RCC 7860 (cell line): ENCODE results near the gene CBR3.
"Not testable (repeated sequence)": the region's sequence is repeated elsewhere in the genome, so short reads cannot be mapped to it uniquely, and the experiment has no call there.

Experiments used
- DNase-seq: peaks from one replicate; pipeline ENCODE4 v3.0.0-alpha.2; 2015; ENCODE audit warnings: low spot score
- FAIRE-seq: peaks from 2 replicates; lab custom pipeline; 2012; peaks lifted over from hg19 to GRCh38; lab: Jason Lieb, UNC

Gene CBR3

DNA sequence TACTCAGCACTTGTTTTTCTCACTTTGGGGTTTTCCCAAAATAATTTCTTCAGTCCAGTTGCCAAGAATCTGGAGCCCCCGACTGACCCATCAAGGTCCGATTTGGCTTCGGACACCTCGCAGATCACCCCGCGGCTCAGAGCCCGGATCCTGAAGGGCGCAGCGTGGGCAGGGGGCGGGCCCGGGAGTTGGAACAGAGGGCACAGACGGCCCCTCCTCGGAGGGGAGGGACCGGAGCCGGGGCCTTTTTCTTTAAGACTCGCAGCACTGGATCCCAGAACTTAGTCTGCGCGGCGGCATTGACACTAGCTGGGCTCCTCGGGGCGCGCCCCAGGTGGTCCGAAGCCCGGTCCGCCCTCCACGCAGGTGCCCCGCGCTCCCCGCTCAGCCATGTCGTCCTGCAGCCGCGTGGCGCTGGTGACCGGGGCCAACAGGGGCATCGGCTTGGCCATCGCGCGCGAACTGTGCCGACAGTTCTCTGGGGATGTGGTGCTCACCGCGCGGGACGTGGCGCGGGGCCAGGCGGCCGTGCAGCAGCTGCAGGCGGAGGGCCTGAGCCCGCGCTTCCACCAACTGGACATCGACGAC lies at the start of gene CBR3:
Gene CBR3, plus strand, starts transcription at position 277 of the 588 bp plus-strand sequence. Its CDS starts 114 bp downstream, at position 391.
- FAIRE-seq = no peak
- DNase-seq = peak; percentile 9

DNA sequence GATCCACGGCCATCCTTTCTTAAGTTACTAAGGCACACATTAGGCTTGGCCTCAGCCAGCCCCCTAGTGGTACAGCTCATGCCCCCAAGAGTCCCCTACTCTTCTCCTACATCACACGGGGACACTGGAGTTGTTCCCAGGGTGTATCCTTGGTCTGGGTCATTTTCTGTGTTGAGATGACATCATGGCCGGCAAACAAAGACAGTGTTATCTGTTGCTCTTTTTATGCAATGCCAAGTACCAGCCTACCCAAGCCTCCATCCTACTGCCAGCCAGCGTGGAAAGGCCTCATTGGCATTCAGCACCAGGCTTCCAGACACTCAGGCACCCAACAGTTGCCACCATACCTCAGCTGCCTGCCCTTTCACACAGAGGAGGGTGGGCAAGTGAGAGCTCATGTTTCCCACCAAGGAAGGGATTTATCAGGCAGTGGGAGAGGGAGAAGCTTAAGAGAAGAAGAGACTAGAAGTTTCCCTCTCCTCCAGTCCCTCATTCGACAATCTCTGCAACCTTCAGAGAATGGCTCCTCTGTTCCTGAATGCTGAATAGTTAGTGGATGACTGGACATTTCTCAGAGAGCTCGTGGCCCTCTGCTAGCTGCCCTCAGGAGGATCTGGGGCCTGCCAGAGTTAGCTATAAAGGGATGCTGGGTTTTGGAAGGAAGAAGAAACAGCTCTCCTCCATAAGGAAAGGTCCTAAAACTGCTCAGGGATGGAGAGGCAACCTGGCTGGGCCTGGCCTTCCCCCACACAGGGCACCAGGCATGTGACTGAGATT lies 47.3 kb upstream of the CBR3 start:
- no peak for FAIRE-seq
- DNase-seq = no peak

DNA sequence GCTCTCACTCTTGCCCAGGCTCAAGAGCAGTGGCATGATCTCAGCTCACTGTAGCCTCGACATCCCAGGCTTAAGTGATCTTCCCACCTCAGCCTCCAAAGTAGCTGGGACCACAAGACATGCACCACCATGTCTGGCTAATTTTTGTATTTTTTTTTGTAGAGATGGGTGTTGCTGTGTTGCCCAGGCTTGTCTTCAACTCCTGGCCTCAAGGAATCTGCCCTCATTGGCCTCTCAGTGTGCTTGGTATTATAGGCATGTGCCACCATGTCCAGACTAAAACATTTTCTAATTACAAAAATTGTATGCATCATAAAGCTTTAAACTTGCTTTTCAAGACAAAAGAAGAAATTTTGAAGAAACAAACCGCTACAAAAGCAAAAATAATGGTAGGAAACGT lies 44.9 kb upstream of the CBR3 start:
- no peak for FAIRE-seq
- DNase-seq = no peak

DNA sequence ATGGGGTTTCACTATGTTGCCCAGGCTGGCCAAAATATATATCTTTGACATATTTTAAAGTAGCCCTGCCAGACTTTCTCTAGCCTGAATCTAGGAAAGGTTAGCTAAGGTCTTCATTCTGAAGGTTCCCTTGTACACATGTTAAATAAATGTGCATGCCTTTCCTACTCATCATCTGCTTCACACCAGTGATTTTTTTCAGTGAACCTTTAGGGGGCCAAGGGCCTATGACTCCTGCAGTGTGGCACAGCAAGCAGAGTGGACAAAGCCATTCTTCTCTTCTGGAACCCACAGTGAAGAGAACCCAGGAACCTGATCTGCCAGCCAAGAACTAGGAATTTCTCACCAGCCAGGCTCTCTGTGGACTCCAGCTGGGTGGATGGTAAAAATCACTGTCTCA lies 42.2 kb upstream of the CBR3 start:
- no peak for DNase-seq

DNA sequence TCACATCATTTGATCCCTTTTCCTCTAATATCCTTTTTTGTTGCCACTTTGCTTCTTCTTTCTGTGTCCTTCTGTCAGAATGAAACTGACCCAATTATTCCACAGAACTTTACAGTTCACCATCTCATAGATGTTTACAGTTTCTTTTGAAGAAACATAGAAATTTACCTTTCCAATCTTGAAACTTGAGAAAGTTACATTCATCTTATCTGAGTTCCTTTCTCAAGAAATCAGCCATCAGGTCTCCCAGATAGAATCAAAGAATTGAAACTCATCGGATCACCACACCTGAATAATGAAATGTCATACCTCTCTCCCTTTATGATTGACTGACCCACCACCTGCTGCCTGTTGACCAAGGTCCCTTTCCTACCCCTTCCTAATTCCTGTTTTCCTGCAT lies 41.4 kb upstream of the CBR3 start:
- FAIRE-seq (no peak), DNase-seq (no peak)

More for the DNA sequence above, 42.2 kb upstream of the CBR3 start:
- FAIRE-seq = no peak

DNA sequence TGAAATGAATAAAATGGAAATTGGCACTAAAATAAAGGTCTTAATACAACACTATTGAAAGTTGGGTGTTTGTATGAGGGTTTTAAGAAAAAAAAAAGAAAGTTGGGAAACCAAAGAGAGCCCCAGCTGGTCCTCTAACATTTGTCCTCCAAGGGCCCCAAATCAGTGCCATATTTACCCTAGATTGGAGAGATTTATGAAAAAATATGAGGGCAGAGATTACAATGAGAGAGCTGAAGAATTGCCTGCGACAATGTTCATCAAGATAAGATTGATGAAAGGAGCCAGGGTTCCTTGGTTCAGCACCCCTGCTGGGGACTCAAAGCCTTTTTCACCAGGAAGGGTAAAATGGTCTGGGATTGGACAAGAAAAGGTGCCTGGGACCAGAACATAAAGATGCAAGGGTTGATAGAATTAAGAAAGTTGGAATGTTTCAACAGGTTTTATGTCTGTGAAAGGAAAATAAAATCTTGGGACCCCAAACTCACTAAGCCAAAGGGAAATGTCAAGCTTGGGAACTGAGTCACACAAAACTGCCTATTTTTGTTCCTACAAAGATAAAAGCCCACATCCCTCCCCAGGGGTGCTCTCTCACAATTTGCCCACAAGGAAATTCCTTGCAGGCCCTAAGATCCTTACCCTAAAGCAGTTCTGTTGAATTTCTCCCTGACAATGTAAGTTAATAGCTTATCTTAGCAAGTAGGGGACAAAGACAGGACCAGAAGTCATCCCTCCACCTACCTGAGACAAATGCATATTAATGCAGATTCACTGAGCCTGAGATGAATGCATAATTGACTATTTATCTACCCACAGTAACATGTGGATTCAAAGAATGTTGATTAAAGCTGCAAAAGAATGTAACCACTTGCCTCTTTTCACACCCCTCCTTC lies 38.2 kb upstream of the CBR3 start:
- FAIRE-seq (no peak), DNase-seq (no peak)

DNA sequence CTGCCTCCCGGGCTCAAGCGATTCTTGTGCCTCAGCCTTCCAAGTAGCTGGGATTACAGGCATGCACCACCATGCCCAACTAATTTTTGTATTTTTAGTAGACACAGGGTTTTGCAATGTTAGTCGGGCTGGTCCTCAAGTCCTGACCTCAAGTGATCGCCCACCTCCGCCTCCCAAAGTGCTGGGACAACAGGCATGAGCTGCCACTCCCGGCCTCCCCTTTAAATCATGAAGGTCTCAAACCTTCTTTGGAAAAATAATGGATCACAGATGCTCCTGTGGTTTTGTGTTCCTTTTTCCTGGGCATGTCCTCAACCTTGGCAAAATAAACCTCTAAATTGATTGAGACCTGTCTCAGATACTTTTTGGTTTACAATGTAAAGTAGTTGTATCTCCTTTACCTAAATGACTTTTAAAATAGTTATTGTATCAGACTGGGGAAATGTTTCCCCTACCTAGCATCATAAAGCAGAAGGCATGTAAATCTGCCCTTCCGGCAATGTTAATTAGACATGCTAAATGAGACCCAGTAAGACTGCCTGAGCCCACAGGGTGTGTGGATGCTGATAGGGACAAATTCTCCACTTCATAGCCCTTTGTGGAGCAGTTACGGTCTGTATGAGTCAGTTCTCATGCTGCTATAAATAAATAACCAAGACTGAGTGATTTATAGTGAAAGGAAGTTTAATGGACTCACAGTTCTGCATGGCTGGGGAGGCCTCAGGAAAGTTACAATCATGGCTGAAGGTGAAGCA lies 37.3 kb upstream of the CBR3 start:
- DNase-seq = peak; percentile 74

DNA sequence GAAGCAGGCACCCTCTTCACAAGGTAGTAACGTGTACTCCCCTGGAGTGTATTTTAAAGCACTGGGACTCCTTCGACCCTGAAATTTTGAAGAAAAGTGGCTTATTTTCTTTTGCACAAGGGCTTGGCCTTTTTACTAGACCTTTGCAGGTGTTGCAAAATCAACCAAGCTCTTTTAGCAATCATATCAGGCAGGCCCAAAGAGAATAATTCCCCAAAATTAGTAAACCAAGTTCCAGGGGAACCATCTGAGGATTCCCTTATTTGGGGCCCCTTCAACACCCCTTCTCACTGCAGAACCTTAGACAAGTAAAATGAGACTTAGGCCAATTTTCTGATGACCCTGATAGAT lies 36.7 kb upstream of the CBR3 start:
- DNase-seq (no peak), FAIRE-seq (no peak)

More for the DNA sequence above, 37.3 kb upstream of the CBR3 start:
- FAIRE-seq = peak; percentile 87

DNA sequence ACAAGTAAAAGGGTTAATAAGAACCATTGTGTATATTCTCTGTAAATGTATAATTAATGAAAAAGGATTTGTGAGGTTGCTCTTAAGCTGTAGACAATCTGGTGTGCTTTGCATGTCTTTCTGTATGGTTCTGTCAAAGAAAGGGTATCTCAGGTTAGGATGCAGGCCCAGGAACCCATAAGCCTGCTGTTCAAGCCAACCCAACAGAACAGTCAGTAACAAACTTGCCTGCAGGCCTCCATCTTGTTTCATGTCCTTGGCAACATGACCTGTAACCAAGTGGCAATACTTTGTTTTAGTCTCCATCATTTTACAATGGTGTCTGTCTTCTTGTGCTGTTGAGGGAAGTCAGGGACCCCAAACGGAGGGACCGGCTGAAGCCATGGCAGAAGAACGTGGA lies 35.9 kb upstream of the CBR3 start:
- FAIRE-seq = no peak
- DNase-seq = no peak

DNA sequence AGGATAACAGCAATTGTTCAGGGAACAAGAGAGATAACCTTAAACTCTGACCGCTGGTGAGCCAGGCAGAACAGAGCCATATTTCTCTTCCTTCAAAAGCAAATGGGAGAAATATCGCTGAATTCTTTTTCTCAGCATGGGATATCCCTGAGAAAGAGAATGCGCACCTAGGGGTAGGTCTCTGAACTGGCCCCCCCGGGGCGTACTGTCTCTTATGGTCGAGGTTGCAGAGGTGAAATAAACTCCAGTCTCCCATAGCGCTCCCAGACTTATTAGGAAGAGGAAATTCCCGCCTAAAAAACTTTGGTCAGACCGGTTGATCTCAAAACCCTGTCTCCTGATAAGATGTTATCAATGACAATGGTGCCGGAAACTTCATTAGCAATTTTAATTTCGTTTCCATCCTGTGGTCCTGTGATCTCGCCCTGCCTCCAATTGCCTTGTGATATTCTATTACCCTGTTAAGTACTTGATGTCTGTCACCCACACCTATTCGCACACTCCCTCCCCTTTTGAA lies 35.1 kb upstream of the CBR3 start:
- FAIRE-seq, DNase-seq: not testable (repeated sequence)

DNA sequence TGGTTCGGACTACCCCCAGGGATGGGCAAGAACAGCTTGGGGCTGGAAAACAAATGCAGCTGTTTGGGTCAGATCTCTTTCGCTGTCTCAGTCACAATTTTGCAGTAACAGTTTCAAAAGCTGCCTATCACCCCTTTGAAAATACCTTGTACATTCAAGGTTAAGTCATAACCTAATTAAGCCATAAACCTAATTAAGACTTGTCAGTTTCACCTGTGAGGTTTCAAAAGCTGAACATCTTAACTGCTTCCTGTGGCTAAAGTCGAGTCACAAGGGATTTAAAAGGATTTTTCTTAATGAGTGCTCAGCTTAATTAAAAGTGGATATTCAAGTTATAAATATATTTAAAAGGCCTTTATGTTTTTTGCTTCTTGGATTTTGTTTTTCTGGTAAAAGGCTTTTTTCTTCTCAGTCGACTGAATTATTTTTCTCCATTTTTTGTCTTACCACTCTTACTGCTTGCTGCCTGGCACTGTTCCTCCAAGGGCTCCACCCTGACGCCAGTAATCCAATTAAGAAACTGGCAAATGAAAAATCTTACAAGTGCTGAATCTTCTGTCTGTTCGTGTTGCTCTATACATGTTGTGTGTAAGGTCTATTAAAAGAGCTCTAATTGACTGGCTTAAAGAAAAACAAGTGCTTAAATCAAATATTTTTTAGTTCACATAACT lies 33.8 kb upstream of the CBR3 start:
- FAIRE-seq = no peak
- no peak for DNase-seq

DNA sequence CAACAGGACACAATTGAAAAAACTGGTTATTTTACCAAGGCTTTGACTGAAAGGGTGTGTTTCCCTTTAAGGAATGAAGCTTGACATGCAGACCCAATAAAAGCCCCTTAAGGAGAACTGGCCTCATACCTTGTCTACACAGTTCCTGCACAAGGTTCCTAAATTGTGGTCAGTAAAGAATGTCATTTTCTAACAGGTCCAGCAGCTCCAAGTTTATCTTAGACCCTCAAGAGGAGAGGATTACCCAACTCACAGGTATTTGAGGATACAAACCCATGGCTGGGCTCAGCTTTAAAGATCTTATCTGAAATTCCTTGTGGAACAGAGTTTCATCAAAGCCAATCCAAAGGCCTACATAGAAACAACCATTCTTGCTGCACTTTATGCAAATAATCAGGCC lies 31.4 kb upstream of the CBR3 start:
- no peak for DNase-seq
- FAIRE-seq = no peak

DNA sequence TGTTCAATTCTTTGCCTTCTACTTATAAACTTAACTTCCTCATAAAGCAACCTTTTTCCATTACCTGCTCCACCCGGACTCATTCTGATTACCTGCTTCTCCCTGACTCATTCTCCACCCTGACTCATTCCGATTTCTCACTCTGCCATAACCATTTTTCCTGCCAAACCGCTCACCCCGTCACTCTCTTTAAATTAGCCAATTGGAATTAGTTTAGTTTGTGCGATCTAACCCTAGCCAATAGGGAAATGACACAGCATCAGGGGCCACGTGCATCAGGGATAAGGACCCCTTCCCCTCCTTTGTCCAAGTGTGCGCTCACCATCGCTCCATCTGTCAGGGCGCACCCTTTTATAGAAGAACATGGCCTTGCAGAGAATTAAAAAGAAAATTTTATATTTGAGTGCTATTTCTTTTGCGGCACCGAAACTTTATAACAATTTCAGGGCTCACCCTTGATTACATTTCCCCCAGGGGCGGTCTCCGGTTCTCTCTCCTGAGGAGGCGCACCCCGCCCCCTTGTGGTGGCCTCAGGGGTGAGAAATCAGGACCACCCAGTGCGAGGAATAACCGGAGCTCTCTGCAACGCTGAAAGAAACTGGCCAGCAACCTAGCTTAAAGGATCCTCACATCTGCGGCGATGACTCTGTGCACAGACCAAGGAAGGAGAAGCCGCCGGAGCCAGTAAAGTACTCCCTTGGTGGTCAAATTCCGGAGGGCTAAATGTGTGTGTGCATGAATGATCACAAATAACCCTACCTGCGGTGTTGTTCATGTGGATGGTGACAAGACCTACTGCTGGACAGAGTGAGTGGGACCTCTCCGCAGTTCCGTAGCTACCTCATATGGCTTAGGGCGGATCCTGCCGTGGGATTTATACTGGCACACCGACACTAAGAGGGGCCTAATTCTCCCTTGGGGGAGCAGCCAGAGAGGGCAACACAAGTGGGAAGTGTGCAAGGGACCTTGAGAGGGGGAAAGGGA lies 30.3 kb upstream of the CBR3 start:
- peak; percentile 73 for FAIRE-seq
- peak; percentile 63 for DNase-seq

DNA sequence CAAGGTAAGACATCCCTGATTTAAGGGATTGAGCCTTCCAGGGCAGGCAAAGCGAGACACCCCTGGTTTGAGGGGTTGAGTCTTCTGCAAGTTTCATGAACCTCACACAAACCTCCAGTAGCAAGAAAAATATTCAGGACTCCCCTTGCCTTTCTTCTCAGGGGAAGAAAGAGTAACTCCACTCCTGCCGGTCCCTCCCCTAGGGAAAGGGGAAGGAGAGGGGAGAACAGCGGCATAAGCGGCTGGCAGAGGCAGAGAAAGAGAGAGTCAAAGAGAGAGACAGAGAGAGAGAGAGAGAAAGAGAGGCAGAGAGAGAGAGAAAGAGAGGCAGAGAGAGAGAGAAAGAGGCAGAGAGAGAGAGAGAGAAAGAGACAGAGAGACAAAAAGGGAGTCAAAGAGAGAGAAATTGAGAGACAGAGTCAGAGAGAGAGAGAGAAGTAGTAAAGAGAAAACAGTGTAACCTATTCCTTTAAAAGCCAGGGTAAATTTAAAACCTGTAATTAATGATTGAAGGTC lies 29.5 kb upstream of the CBR3 start:
- no peak for FAIRE-seq

DNA sequence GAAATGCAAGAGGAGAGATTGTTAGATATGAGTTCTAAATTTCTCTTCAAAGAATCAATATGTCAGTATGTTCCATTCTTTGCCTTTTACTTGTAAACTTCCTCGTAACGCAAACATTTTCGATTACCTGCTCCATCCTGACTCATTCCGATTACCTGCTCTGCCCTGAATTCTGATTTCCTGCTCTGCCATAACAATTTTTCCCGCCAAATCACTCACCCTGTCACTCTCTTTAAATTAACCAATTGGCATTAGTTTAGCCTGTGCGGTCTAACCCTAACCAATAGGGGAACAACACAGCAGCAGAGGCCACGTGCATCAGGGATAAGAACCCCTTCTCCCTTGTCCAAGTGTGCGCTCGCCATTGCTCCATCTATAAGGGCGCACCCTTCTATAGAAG lies 25.0 kb upstream of the CBR3 start:
- DNase-seq (no peak), FAIRE-seq (no peak)

More for the DNA sequence above, 29.5 kb upstream of the CBR3 start:
- no peak for DNase-seq

DNA sequence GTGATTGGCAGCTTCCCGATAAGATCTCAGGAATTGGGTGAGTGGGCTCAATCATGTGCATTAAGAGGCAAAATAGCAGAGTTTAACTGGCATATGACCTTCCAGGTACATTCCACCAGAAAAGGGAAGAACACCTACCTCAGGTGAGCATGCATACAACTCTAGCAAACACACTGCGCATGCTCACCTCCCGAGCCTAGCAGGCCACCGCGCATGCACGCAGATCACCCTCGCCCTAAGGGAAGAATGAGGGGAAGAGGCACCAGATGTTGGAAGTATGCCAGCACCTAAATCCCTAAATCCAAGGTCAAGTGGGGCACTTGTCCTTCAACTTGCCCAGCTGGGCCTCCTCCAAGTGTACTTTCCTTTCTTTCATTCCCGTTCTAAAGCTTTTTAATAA lies 23.6 kb upstream of the CBR3 start:
- DNase-seq (no peak), FAIRE-seq (no peak)

DNA sequence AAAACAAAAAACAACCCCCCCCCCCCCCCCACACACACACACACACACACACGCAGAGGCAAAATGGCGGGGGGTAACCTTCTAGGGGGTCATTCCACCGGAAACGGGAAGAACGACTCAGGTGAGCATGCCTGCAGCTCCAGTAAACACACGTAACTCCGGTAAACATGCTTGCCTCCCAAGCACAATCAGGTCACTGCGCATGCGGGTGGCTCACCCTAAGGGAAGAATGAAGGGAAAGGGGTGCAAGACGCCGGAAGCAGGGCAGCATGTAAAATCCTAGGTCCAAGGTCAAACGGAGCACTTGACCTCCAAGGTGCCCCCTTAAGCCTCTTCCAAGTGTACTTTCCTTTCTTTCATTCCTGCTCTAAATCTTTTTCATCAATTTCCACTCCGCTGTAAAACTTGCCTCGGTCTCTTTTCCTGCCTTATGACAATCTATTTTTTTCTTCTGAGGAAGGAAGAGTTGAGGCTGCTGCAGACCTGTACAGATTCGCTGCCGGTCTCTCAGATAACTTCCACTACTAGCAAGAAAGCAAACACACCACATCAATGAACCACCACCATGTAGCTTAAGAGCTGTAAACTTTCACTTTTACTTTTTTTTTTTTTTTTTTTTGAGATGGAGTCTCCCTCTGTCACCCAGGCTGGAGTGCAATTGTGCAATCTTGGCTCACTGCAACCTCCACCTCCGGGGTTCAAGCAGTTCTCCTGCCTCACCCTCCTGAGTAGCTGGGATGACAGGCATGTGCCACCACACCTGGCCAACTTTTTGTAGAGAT lies 21.0 kb upstream of the CBR3 start:
- no peak for DNase-seq

DNA sequence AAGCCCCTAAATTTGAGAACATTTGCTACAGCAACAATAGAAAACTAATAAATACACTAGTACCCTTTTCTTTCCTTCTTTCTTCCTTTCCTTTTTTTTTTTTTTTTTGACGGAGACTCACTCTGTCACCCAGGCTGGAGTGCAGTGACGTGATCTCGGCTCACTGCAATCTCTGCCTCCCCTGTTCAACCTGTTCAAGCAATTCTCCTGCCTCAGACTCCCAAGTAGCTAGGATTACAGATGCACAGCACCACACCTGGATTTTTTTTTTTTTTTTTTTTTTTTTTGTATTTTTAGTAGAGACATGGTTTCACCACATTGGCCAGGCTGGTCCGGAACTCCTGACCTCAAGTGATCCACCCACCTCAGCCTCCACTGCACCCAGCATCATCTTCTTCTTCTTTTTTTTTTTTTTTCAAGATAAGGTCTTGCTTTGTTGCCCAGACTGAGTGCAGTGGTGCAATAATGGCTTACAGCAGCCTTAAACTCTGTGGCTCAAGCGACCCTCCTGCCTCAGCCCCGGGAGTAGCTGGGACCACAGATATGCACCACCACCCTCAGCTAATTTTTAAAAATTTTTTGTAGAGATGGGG lies 19.6 kb upstream of the CBR3 start:
- DNase-seq (no peak), FAIRE-seq (no peak)

More for the DNA sequence above, 21.0 kb upstream of the CBR3 start:
- no peak for FAIRE-seq
